Fibroblast of pulmonary artery (primary cell): Measurements from ENCODE around the gene ZNF256.

Experiments
- DNase-seq: peaks from one replicate; pipeline ENCODE4 v3.0.0-alpha.2; 2010; ENCODE audit warnings: low read depth
- H3K4me3 ChIP-seq: replicated peaks from 2 replicates; pipeline ENCODE4 v1.5.1; 2011; ENCODE audit warnings: low read depth, mild to moderate bottlenecking, control low read depth, low read length, moderate library complexity
- CTCF ChIP-seq: IDR thresholded peaks from 2 replicates; pipeline ENCODE4 v1.5.1; 2011; ENCODE audit warnings: mild to moderate bottlenecking, control low read depth, low read length, inconsistent platforms; ENCODE audit errors: missing control alignments

The ZNF256 gene

GRCh38 chr19:57927587-57927986 is 19.9 kb downstream of the ZNF256 start:
- no peak for DNase-seq
- no peak overlapping the region for H3K4me3 ChIP-seq
- TF ChIP-seq CTCF: no peak

DNA sequence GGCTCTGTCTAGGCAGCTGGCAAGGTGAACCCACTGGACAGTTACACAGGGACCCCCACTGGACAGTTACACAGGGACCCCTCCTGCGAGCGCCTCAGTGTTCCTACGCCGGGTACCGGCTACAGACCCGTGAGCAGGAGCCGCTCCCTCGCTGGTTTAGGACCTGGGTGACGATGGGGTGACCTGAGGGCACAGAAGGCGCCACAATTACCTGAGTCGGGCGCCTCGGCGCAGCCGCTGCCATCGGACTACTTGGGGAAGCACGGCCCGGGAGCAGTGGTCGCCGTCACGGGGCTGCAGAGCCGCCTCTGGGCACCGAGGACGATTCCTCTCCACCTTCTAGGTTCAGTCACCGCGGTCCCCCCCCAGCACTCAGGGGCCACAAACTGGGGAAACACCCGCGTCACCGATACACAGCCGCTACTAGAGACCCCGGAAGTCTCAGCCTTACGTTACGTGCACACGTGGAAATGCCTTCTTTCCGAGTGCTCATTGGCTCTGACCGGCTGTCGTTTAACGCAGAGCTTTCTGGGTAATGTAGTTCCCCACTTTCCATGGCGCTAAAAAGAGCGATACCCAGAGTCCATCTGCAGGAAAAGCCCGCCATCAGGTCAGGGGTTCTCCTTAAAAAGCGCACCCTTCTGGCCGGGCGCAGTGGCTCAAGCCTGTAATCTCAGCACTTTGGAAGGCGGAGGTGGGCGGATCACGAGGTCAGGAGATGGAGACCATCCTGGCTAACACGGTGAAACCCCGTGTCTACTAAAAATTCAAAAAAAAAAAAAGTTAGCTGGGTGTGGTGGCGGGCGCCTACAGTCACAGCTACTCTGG is 31.1 kb downstream of the ZNF256 start, which contains the start of gene ZNF417:
TSS of gene ZNF417 (minus strand) at position 425 of the 828 bp plus-strand sequence. CDS start at position 244, 181 bp downstream.
- peak; percentile 97 for DNase-seq
- TF ChIP-seq CTCF: peak; percentile 34
- peak within 1 kb of the TSS; percentile 62 for H3K4me3 ChIP-seq

- DNase-seq: no peak
- H3K4me3 ChIP-seq: no peak overlapping the region
- TF ChIP-seq CTCF: no peak
Observed at GRCh38 chr19:57914531-57914930, 33.0 kb downstream of the ZNF256 start.

DNA sequence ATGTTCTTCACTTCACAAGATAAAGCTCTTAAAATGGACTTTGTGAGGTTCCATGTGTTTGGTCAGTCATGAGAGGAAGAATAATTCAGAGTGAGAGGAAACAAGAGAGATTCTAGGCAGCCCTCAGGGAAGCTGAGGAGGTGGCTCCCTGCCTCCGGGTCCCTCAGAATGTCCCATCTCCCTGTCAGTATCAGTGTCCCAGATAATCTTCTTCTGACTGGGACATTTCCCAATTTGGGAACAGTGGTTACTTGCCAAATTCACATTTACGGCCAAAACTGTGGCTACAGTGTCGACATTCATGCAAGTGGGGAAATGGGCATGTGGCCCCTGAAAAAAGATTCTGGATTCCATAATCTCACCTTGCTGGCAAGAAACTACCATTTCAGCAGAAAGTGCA is 40.1 kb downstream of the ZNF256 start:
- DNase-seq: no peak
- no peak overlapping the region for H3K4me3 ChIP-seq
- TF ChIP-seq CTCF: no peak

GRCh38 chr19:57905258-57905657 is 42.2 kb downstream of the ZNF256 start:
- no peak for DNase-seq
- no peak overlapping the region for H3K4me3 ChIP-seq
- TF ChIP-seq CTCF: no peak

DNA sequence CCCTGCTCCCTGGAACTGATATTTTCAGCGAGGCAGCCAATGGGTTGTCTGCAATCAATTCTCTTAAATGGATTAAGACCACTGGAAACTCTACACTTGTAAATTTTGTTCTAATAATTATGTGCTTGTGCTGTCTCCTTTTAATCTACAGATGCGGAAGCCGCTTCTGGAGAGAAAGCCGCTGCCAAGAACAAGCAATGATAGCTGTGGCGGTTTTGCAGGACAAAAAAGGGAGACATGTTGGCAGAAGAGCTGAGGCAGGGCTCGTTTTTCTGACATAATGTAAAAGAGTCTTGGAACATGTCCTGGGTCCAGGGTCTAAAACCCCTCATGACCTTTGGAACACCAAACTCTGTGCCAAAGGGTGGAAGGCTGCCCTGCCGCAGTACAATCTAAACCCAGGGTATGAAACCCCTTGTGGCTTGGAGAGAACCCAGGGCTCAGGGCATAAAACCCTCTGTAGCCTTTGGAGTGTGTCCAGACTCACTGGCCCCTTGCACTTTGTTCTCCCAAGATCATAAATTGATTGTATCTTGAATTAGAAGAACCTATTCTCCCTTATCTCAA is 43.8 kb downstream of the ZNF256 start:
- DNase-seq: no peak
- H3K4me3 ChIP-seq: no peak overlapping the region
- no peak for TF ChIP-seq CTCF
